OCI-LY7 (cell line): ENCODE results near the gene PLCB1. TPM values are rescaled to one million over a fixed set of nuclear protein-coding genes. Genes with fewer than 3 reads are reported as not detected.

Experiments used
- BruUV-seq: library from RNA; stranded (reverse); fragments of 400-500 nt; replicated peaks from 2 replicates; lab custom pipeline; 2021; lab: Mats Ljungman, UMichigan
- CTCF ChIA-PET: fragments of 300-600 bp; sonication (Branson Sonifier 250); formaldehyde crosslinking; loops from one replicate; lab custom pipeline; 2022; ENCODE audit warnings: antibody characterized with exemption; ENCODE audit not compliant: unreplicated experiment; lab: Charles Lee
- POLR2A ChIA-PET: fragments of 300-600 bp; sonication (Branson Sonifier 250); formaldehyde crosslinking; loops from one replicate; lab custom pipeline; 2022; ENCODE audit warnings: antibody characterized with exemption; lab: Charles Lee
- DNase-seq: peaks from one replicate; pipeline ENCODE4 v3.0.0-alpha.2; 2015; ENCODE audit warnings: low spot score
- H2AFZ ChIP-seq: fragments of 200-600 bp; sonication (generic), shearing (Covaris generic); 2 replicates; pipeline ENCODE4 v1.6.1; 2014; ENCODE audit warnings: mild to moderate bottlenecking, antibody characterized with exemption, low read length, moderate library complexity
- H3K27ac ChIP-seq: fragments of 200-600 bp; sonication (generic); 2 replicates; pipeline ENCODE4 v1.5.1; 2014; ENCODE audit warnings: mixed run types, low read depth, mild to moderate bottlenecking, moderate library complexity, low read length, inconsistent platforms; ENCODE audit not compliant: poor library complexity, severe bottlenecking
- H3K36me3 ChIP-seq: fragments of 200-600 bp; sonication (generic); 2 replicates; pipeline ENCODE4 v1.6.1; 2014; ENCODE audit warnings: mild to moderate bottlenecking, antibody characterized with exemption, low read length, moderate library complexity, mixed read lengths; ENCODE audit not compliant: insufficient read depth
- H3K4me1 ChIP-seq: fragments of 200-600 bp; sonication (generic); 2 replicates; pipeline ENCODE4 v1.5.1; 2014; ENCODE audit warnings: mild to moderate bottlenecking, low read length; ENCODE audit not compliant: insufficient read depth, poor library complexity, severe bottlenecking
- H3K4me2 ChIP-seq: fragments of 200-600 bp; sonication (generic); 2 replicates; pipeline ENCODE4 v1.6.1; 2014; ENCODE audit warnings: mild to moderate bottlenecking, low read length
- H3K4me3 ChIP-seq: fragments of 200-600 bp; sonication (generic); 2 replicates; pipeline ENCODE4 v1.5.1; 2014; ENCODE audit warnings: mild to moderate bottlenecking, low read depth, low read length; ENCODE audit not compliant: poor library complexity, severe bottlenecking
- H3K79me2 ChIP-seq: fragments of 200-600 bp; sonication (generic); 2 replicates; pipeline ENCODE4 v1.6.1; 2016; ENCODE audit warnings: low read depth, mild to moderate bottlenecking, low read length, moderate library complexity, mixed read lengths; ENCODE audit not compliant: insufficient read depth
- H3K9me2 ChIP-seq: fragments of 200-600 bp; sonication (generic); 2 replicates; pipeline ENCODE4 v1.6.1; 2016; ENCODE audit warnings: mild to moderate bottlenecking, low read length, mixed read lengths; ENCODE audit not compliant: insufficient read depth
- H3K9me3 ChIP-seq: fragments of 200-600 bp; sonication (generic); 2 replicates; pipeline ENCODE4 v1.6.1; 2014; ENCODE audit warnings: mild to moderate bottlenecking, mixed run types, low read length, mixed read lengths
- H4K20me1 ChIP-seq: fragments of 200-600 bp; sonication (generic); 2 replicates; pipeline ENCODE4 v1.6.1; 2014; ENCODE audit warnings: mild to moderate bottlenecking, antibody characterized with exemption, low read length, moderate library complexity, mixed read lengths; ENCODE audit not compliant: insufficient read depth
- EZH2phosphoT487 ChIP-seq: fragments of 200-600 bp; sonication (generic); IDR thresholded peaks from 2 replicates; pipeline ENCODE4 v1.6.1; 2018; ENCODE audit warnings: low read depth, borderline replicate concordance, mild to moderate bottlenecking, mixed run types, antibody characterized with exemption, low read length, moderate library complexity, mixed read lengths
- intact Hi-C: fragments of 100-400 bp; cut with micrococcal nuclease; formaldehyde crosslinking; loops from one replicate; pipeline ENCODE4 v1.10.0; 2022; ENCODE audit not compliant: unreplicated experiment
- total RNA-seq, 2 experiments: library from RNA; depleted of rRNA in 1 of 2; stranded (reverse); fragments of >200 nt in 1 of 2; shearing (Covaris generic) in 1 of 2; gene quantifications; 2 replicates each; pipeline ENCODE4 v1.2.3, GENCODE V29; 2014 to 2022
- TF ChIP-seq, protein P1 (sequence below): fragments of 200-600 bp; sonication (generic); conservative IDR thresholded peaks from 2 replicates; pipeline ENCODE4 v1.5.1; 2014; ENCODE audit warnings: mild to moderate bottlenecking, antibody characterized with exemption, low read length, moderate library complexity, mixed read lengths

PLCB1 gene
- total RNA-seq, 2 experiments from 2014 or later, result 14.6 to 30.5 TPM

DNA sequence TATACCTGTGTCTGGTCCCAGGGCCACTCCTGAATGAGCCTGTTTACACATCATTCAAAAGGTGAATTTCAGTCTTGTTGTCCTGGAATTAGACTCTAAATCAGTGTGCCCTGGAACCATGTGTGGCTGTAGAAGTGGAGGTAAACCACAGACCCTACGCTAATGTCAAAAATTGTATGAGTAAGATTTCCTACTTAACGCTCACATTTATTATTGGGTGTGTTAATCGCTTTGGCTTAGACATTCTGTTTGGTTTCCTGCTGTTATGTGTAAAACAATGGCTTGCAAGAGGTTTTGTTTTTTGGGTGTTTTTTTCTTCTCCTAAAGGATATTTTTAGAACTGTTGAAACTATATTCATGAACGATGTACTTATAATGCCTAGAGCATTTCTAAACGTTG, 19.3 kb downstream of the PLCB1 start:
- Histone ChIP-seq H4K20me1 (no peaks in the 10 kb centered on the region), H3K4me2 (no peak overlapping the region), H3K79me2 (peaks cover 4% of the 10 kb centered on the region; the same call in 1 of the 2 replicates), H3K27ac (no peak overlapping the region), H3K9me2 (no peaks in the 10 kb centered on the region), H3K4me3 (no peak overlapping the region), H2AFZ (no peak overlapping the region), H3K36me3 (peaks cover 20% of the 10 kb centered on the region), H3K4me1 (no peaks in the 10 kb centered on the region), H3K9me3 (no peaks in the 10 kb centered on the region)
- ChIA-PET CTCF (no interaction called here), POLR2A (interaction anchor here (0.7 to 1.3 kb wide), 3 partner anchors 12 to 88 kb away, joined by 3 read pairs; no protein-coding TSS in a partner anchor)
- intact Hi-C loops, result no loop called here
- TF ChIP-seq, protein P1, sequence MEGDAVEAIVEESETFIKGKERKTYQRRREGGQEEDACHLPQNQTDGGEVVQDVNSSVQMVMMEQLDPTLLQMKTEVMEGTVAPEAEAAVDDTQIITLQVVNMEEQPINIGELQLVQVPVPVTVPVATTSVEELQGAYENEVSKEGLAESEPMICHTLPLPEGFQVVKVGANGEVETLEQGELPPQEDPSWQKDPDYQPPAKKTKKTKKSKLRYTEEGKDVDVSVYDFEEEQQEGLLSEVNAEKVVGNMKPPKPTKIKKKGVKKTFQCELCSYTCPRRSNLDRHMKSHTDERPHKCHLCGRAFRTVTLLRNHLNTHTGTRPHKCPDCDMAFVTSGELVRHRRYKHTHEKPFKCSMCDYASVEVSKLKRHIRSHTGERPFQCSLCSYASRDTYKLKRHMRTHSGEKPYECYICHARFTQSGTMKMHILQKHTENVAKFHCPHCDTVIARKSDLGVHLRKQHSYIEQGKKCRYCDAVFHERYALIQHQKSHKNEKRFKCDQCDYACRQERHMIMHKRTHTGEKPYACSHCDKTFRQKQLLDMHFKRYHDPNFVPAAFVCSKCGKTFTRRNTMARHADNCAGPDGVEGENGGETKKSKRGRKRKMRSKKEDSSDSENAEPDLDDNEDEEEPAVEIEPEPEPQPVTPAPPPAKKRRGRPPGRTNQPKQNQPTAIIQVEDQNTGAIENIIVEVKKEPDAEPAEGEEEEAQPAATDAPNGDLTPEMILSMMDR, result no peak
- no peak for TF ChIP-seq EZH2phosphoT487
- DNase-seq, result no peak
- no TSS peak for BruUV-seq

DNA sequence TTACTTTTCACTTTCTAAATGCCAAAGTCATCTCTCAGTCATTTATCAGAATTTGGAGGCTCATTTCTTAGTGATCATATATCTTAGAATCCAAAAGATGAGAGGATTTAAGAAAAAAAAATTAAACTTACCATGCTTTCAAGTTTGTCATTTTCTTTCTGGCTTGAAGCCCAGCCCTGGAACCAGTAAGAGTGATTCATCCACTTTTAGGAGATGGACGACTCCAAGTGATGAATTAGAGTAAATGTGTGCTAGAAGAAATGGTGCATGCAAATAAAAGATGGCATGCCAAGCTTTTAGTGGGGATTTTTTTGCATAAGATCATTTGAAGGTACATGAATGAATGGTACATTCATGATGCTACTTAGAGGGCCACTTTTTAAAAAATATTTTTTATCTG, 20.1 kb downstream of the PLCB1 start:
- Histone ChIP-seq H3K4me1 (no peaks in the 10 kb centered on the region), H3K4me2 (no peak overlapping the region), H3K4me3 (no peak overlapping the region), H3K27ac (no peak overlapping the region), H2AFZ (no peak overlapping the region), H3K79me2 (peaks cover 4% of the 10 kb centered on the region; the same call in 1 of the 2 replicates), H3K36me3 (peaks cover 20% of the 10 kb centered on the region), H3K9me3 (0 out of 2 replicates have a peak, but pooled peaks cover 2% of the 10 kb centered on the region), H4K20me1 (no peaks in the 10 kb centered on the region), H3K9me2 (no peaks in the 10 kb centered on the region)
- no TSS peak for BruUV-seq
- ChIA-PET CTCF (no interaction called here), POLR2A (interaction anchor here (0.7 kb wide), 3 partner anchors 11 to 89 kb away, joined by 3 read pairs; no protein-coding TSS in a partner anchor)
- intact Hi-C loops, result no loop called here
- no peak for DNase-seq
- TF ChIP-seq EZH2phosphoT487, result no peak
- TF ChIP-seq, protein P1, result no peak

DNA sequence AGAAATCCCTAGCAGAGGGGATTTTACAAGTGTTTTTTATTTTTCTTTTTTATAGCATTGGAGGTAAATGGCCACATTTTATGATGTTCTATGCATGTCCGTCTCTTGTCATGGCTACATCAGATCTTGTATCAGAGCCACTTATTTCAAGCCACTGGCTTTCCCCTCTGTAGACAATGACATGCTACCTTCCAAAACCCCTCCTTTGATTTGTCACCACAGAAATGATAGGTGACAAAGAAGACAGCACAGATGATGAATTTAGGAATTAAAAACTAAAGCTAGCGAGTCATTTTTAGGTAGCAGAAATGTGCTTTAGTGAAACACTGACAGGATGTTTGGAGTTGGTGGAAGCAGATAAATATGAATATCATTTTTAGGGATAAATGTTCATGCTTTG, 20.8 kb downstream of the PLCB1 start:
- Histone ChIP-seq H3K4me2 (no peak overlapping the region), H3K27ac (no peak overlapping the region), H2AFZ (no peak overlapping the region), H3K36me3 (peaks cover 23% of the 10 kb centered on the region), H3K9me3 (0 out of 2 replicates have a peak, but pooled peaks cover 8% of the 10 kb centered on the region), H3K9me2 (no peaks in the 10 kb centered on the region), H4K20me1 (no peaks in the 10 kb centered on the region), H3K79me2 (peaks cover 4% of the 10 kb centered on the region; the same call in 1 of the 2 replicates), H3K4me3 (no peak overlapping the region), H3K4me1 (no peaks in the 10 kb centered on the region)
- intact Hi-C loops, result no loop called here
- TF ChIP-seq EZH2phosphoT487, result no peak
- TF ChIP-seq, protein P1, result no peak
- no peak for DNase-seq
- POLR2A ChIA-PET, result interaction anchor here (0.7 kb wide), 2 partner anchors 11 to 618 kb away, joined by 3 read pairs; no protein-coding TSS in a partner anchor
- no TSS peak for BruUV-seq
- CTCF ChIA-PET, result no interaction called here
